Measurements from ENCODE around the gene TEKT4. TPM values are rescaled to one million over a fixed set of nuclear protein-coding genes. Genes with fewer than 3 reads are reported as not detected.

Gene TEKT4
- total and polyA plus RNA-seq, 2 of the 13 experiments (the other 11 are each of a cell fraction or from before 2014, with no cell fraction given) = not detected

DNA sequence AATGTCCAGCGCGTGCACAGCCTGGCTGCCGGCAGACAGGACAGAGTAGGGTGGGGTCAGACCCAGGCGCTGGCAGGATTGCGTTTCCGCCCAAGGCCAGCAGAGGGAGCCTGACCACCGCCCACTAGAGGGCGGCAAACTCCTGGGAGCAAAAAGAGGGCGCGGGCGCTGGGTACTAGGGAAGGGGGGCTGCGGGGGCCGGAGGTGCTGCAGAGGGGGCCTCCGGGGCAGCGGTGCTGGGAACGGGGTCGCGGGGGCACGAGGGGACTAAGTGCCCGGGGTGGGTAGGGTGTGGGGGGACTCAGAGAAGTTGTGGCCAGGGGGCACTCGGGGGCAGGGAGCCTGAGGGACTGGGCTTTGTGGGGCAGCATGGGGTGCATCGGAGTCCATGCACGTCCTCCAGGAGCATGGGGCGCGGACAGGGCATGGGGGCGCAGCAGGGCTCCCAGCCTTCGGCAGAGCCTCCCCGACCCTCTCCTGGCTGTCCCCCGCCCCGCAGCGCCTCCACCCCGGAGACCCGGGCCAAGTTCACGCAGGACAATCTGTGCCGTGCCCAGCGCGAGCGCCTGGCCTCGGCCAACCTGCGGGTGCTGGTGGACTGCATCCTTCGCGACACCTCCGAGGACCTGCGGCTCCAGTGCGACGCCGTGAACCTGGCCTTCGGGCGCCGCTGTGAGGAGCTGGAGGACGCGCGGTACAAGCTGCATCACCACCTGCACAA lies 3.2 kb downstream of the TEKT4 start (continued):
- TF ChIP-seq, protein P1, sequence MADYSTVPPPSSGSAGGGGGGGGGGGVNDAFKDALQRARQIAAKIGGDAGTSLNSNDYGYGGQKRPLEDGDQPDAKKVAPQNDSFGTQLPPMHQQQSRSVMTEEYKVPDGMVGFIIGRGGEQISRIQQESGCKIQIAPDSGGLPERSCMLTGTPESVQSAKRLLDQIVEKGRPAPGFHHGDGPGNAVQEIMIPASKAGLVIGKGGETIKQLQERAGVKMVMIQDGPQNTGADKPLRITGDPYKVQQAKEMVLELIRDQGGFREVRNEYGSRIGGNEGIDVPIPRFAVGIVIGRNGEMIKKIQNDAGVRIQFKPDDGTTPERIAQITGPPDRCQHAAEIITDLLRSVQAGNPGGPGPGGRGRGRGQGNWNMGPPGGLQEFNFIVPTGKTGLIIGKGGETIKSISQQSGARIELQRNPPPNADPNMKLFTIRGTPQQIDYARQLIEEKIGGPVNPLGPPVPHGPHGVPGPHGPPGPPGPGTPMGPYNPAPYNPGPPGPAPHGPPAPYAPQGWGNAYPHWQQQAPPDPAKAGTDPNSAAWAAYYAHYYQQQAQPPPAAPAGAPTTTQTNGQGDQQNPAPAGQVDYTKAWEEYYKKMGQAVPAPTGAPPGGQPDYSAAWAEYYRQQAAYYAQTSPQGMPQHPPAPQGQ (CRISPR knock-in tag; IDR thresholded peaks at IDR 0.05; ENCODE audit: borderline replicate concordance) = no peak
- 0 out of 2 replicates have a peak, but pooled peaks have one; percentile 24 for TF ChIP-seq CEBPG (CRISPR knock-in tag; IDR thresholded peaks at IDR 0.05)
- no peak for TF ChIP-seq ZNF7 (CRISPR knock-in tag; IDR thresholded peaks at IDR 0.05)
- TF ChIP-seq KLF15 (CRISPR knock-in tag; IDR thresholded peaks at IDR 0.05; ENCODE audit: borderline replicate concordance) = no peak
- 0 out of 2 replicates have a peak, but pooled peaks have one; percentile 22 for TF ChIP-seq POGZ (CRISPR knock-in tag; IDR thresholded peaks at IDR 0.05)
- TF ChIP-seq ZMYM4 (CRISPR knock-in tag; IDR thresholded peaks at IDR 0.05) = peak; percentile 36; the same call in 1 of the 2 replicates
- TF ChIP-seq TBX2 (CRISPR knock-in tag; IDR thresholded peaks at IDR 0.05; ENCODE audit: borderline replicate concordance) = 0 out of 2 replicates have a peak, but pooled peaks have one; percentile 16
- TF ChIP-seq, protein P2, sequence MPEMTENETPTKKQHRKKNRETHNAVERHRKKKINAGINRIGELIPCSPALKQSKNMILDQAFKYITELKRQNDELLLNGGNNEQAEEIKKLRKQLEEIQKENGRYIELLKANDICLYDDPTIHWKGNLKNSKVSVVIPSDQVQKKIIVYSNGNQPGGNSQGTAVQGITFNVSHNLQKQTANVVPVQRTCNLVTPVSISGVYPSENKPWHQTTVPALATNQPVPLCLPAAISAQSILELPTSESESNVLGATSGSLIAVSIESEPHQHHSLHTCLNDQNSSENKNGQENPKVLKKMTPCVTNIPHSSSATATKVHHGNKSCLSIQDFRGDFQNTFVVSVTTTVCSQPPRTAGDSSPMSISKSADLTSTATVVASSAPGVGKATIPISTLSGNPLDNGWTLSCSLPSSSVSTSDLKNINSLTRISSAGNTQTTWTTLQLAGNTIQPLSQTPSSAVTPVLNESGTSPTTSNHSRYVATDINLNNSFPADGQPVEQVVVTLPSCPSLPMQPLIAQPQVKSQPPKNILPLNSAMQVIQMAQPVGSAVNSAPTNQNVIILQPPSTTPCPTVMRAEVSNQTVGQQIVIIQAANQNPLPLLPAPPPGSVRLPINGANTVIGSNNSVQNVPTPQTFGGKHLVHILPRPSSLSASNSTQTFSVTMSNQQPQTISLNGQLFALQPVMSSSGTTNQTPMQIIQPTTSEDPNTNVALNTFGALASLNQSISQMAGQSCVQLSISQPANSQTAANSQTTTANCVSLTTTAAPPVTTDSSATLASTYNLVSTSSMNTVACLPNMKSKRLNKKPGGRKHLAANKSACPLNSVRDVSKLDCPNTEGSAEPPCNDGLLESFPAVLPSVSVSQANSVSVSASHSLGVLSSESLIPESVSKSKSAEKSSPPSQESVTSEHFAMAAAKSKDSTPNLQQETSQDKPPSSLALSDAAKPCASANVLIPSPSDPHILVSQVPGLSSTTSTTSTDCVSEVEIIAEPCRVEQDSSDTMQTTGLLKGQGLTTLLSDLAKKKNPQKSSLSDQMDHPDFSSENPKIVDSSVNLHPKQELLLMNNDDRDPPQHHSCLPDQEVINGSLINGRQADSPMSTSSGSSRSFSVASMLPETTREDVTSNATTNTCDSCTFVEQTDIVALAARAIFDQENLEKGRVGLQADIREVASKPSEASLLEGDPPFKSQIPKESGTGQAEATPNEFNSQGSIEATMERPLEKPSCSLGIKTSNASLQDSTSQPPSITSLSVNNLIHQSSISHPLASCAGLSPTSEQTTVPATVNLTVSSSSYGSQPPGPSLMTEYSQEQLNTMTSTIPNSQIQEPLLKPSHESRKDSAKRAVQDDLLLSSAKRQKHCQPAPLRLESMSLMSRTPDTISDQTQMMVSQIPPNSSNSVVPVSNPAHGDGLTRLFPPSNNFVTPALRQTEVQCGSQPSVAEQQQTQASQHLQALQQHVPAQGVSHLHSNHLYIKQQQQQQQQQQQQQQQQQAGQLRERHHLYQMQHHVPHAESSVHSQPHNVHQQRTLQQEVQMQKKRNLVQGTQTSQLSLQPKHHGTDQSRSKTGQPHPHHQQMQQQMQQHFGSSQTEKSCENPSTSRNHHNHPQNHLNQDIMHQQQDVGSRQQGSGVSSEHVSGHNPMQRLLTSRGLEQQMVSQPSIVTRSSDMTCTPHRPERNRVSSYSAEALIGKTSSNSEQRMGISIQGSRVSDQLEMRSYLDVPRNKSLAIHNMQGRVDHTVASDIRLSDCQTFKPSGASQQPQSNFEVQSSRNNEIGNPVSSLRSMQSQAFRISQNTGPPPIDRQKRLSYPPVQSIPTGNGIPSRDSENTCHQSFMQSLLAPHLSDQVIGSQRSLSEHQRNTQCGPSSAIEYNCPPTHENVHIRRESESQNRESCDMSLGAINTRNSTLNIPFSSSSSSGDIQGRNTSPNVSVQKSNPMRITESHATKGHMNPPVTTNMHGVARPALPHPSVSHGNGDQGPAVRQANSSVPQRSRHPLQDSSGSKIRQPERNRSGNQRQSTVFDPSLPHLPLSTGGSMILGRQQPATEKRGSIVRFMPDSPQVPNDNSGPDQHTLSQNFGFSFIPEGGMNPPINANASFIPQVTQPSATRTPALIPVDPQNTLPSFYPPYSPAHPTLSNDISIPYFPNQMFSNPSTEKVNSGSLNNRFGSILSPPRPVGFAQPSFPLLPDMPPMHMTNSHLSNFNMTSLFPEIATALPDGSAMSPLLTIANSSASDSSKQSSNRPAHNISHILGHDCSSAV (CRISPR knock-in tag; IDR thresholded peaks at IDR 0.05; ENCODE audit: borderline replicate concordance) = no peak
- peak; percentile 62 for TF ChIP-seq HNRNPLL (IDR thresholded peaks at IDR 0.05; ENCODE audit: low read depth, low read length, poor library complexity, severe bottlenecking)
- TF ChIP-seq, protein P3, sequence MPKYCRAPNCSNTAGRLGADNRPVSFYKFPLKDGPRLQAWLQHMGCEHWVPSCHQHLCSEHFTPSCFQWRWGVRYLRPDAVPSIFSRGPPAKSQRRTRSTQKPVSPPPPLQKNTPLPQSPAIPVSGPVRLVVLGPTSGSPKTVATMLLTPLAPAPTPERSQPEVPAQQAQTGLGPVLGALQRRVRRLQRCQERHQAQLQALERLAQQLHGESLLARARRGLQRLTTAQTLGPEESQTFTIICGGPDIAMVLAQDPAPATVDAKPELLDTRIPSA (CRISPR knock-in tag; IDR thresholded peaks at IDR 0.05; ENCODE audit: borderline replicate concordance) = no peak
- TF ChIP-seq, protein P4, sequence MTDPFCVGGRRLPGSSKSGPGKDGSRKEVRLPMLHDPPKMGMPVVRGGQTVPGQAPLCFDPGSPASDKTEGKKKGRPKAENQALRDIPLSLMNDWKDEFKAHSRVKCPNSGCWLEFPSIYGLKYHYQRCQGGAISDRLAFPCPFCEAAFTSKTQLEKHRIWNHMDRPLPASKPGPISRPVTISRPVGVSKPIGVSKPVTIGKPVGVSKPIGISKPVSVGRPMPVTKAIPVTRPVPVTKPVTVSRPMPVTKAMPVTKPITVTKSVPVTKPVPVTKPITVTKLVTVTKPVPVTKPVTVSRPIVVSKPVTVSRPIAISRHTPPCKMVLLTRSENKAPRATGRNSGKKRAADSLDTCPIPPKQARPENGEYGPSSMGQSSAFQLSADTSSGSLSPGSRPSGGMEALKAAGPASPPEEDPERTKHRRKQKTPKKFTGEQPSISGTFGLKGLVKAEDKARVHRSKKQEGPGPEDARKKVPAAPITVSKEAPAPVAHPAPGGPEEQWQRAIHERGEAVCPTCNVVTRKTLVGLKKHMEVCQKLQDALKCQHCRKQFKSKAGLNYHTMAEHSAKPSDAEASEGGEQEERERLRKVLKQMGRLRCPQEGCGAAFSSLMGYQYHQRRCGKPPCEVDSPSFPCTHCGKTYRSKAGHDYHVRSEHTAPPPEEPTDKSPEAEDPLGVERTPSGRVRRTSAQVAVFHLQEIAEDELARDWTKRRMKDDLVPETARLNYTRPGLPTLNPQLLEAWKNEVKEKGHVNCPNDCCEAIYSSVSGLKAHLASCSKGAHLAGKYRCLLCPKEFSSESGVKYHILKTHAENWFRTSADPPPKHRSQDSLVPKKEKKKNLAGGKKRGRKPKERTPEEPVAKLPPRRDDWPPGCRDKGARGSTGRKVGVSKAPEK (CRISPR knock-in tag; IDR thresholded peaks at IDR 0.05; ENCODE audit: borderline replicate concordance) = 0 out of 2 replicates have a peak, but pooled peaks have one; percentile 79
- peak; percentile 60; the same call in 1 of the 2 replicates for TF ChIP-seq ZNF788 (CRISPR knock-in tag; IDR thresholded peaks at IDR 0.05; ENCODE audit: borderline replicate concordance)
- TF ChIP-seq MAFK (conservative IDR thresholded peaks at IDR 0.05 in 1 of 2, IDR thresholded peaks at IDR 0.05 in 1 of 2; ENCODE audit: low read length in 2 of 2) = no peak
- TF ChIP-seq PITX1 (CRISPR knock-in tag; IDR thresholded peaks at IDR 0.05) = 0 out of 2 replicates have a peak, but pooled peaks have one; percentile 38

All from HepG2 (cell line).